HepG2 (cell line): Measurements from ENCODE around the gene CDC42EP5. TPM values are rescaled to one million over a fixed set of nuclear protein-coding genes. Genes with fewer than 3 reads are reported as not detected.

Experiments
- ADNP ChIP-seq: sonication (generic); formaldehyde crosslinking; IDR thresholded peaks from 2 replicates; pipeline ENCODE4 v1.4.0; 2020; ENCODE audit warnings: missing genetic modification reagents
- BCL6 ChIP-seq: IDR thresholded peaks from 2 replicates; pipeline ENCODE4 v1.6.1; 2016; ENCODE audit warnings: missing genetic modification reagents, missing compliant biosample characterization
- DMAP1 ChIP-seq: IDR thresholded peaks from 2 replicates; pipeline ENCODE4 v1.6.1; 2016
- E2F1 ChIP-seq: sonication (generic); formaldehyde crosslinking; IDR thresholded peaks from 2 replicates; pipeline ENCODE4 v1.5.0; 2020; ENCODE audit warnings: missing genetic modification reagents
- GABPA ChIP-seq, 2 experiments: IDR thresholded peaks; 2 replicates each; pipeline ENCODE4 v1.6.1; 2011 to 2016; ENCODE audit warnings: low read depth in 2 of 2, low read length in 1 of 2, missing biosample characterization in 1 of 2, missing genetic modification characterization in 1 of 2
- GTF3A ChIP-seq: sonication (generic); formaldehyde crosslinking; conservative IDR thresholded peaks from 2 replicates; pipeline ENCODE4 v1.4.0; 2020; ENCODE audit warnings: mild to moderate bottlenecking, missing genetic modification reagents
- HHEX ChIP-seq: IDR thresholded peaks from 2 replicates; pipeline ENCODE4 v1.6.1; 2016; ENCODE audit warnings: control low read depth
- HOXD1 ChIP-seq: sonication (generic); formaldehyde crosslinking; IDR thresholded peaks from 2 replicates; pipeline ENCODE4 v1.5.0; 2020; ENCODE audit warnings: missing genetic modification reagents
- MAFK ChIP-seq, 2 experiments: IDR thresholded peaks in 1 of 2; conservative IDR thresholded peaks in 1 of 2; 2 replicates each; pipeline ENCODE4 v1.6.1; 2011; ENCODE audit warnings: improper control_type of control experiment in 2 of 2, low read length in 2 of 2
- MBD4 ChIP-seq: IDR thresholded peaks from 2 replicates; pipeline ENCODE4 v1.6.1; 2012; ENCODE audit warnings: low read length, inconsistent platforms, borderline replicate concordance
- NFATC3 ChIP-seq: sonication (generic); formaldehyde crosslinking; IDR thresholded peaks from 2 replicates; pipeline ENCODE4 v1.5.1; 2020; ENCODE audit warnings: mild to moderate bottlenecking, missing genetic modification reagents
- PTBP1 ChIP-seq: fragments of 200-400 bp; formaldehyde crosslinking; IDR thresholded peaks from 2 replicates; pipeline ENCODE4 v1.6.1; 2018; ENCODE audit warnings: low read length, low read depth; ENCODE audit not compliant: poor library complexity, severe bottlenecking
- RELA ChIP-seq: sonication (generic); formaldehyde crosslinking; IDR thresholded peaks from 2 replicates; pipeline ENCODE4 v1.4.0; 2020; ENCODE audit warnings: missing genetic modification reagents
- RXRA ChIP-seq: sonication (generic); formaldehyde crosslinking; IDR thresholded peaks from 2 replicates; pipeline ENCODE4 v1.5.1; 2020; ENCODE audit warnings: missing genetic modification reagents
- SSRP1 ChIP-seq: IDR thresholded peaks from 2 replicates; pipeline ENCODE4 v1.6.1; 2016; ENCODE audit warnings: control low read depth
- TAF1 ChIP-seq: sonication (generic); formaldehyde crosslinking; IDR thresholded peaks from 2 replicates; pipeline ENCODE4 v1.4.0; 2020; ENCODE audit warnings: missing genetic modification reagents
- TBP ChIP-seq: sonication (generic); formaldehyde crosslinking; IDR thresholded peaks from 2 replicates; pipeline ENCODE4 v1.5.0; 2020; ENCODE audit warnings: missing genetic modification reagents
- TP53 ChIP-seq: sonication (generic); formaldehyde crosslinking; conservative IDR thresholded peaks from 2 replicates; pipeline ENCODE4 v1.4.0; 2020; ENCODE audit warnings: missing genetic modification reagents
- ZFP37 ChIP-seq: sonication (generic); formaldehyde crosslinking; IDR thresholded peaks from 2 replicates; pipeline ENCODE4 v1.4.0; 2020; ENCODE audit warnings: missing genetic modification reagents, borderline replicate concordance
- ZFY ChIP-seq: sonication (generic); formaldehyde crosslinking; IDR thresholded peaks from 2 replicates; pipeline ENCODE4 v1.4.0; 2020; ENCODE audit warnings: missing genetic modification reagents
- ZMYM4 ChIP-seq: sonication (generic); formaldehyde crosslinking; IDR thresholded peaks from 2 replicates; pipeline ENCODE4 v1.8.1; 2023; ENCODE audit warnings: mild to moderate bottlenecking, missing genetic modification reagents
- ZNF468 ChIP-seq: sonication (generic); formaldehyde crosslinking; IDR thresholded peaks from 2 replicates; pipeline ENCODE4 v1.8.0; 2022; ENCODE audit warnings: mild to moderate bottlenecking, moderate library complexity, missing genetic modification reagents
- ZNF619 ChIP-seq: sonication (generic); formaldehyde crosslinking; IDR thresholded peaks from 2 replicates; pipeline ENCODE4 v1.4.0; 2020; ENCODE audit warnings: mild to moderate bottlenecking, missing genetic modification reagents
- ZSCAN29 ChIP-seq: sonication (generic); formaldehyde crosslinking; conservative IDR thresholded peaks from 2 replicates; pipeline ENCODE4 v1.4.0; 2020; ENCODE audit warnings: mild to moderate bottlenecking, missing genetic modification reagents
- ZSCAN5A ChIP-seq: sonication (generic); formaldehyde crosslinking; IDR thresholded peaks from 2 replicates; pipeline ENCODE4 v1.8.0; 2022; ENCODE audit warnings: mild to moderate bottlenecking, missing genetic modification reagents, borderline replicate concordance
- polyA plus RNA-seq, 8 experiments: library from polyadenylated mRNA; depleted of rRNA in 3 of 8; stranded (reverse) in 7 of 8; unstranded in 1 of 8; fragments of >200 nt; fragmentation: Illumina TruSeq in 4 of 8; extraction: Trizol in 4 of 8; gene quantifications; 2 replicates each; pipeline versions ENCODE4 v1.2.1 to v1.2.3, GENCODE V29; 2011 to 2016; ENCODE audit warnings: low read depth in 4 of 8, missing spikeins in 1 of 8, mixed read lengths in 1 of 8; ENCODE audit not compliant: insufficient read depth in 1 of 8
- total RNA-seq, 5 experiments: library from RNA; depleted of rRNA; stranded (reverse); fragments of >200 nt; fragmentation: Illumina TruSeq; extraction: Trizol; gene quantifications; 2 replicates each; pipeline ENCODE4 v1.2.3, GENCODE V29; 2016; ENCODE audit warnings: low read depth in 1 of 5
- TF ChIP-seq, protein P1 (sequence below): sonication (generic); formaldehyde crosslinking; IDR thresholded peaks from 2 replicates; pipeline ENCODE4 v1.5.0; 2020; ENCODE audit warnings: mild to moderate bottlenecking, missing genetic modification reagents, borderline replicate concordance
- TF ChIP-seq, protein P2 (sequence below): sonication (generic); formaldehyde crosslinking; IDR thresholded peaks from 2 replicates; pipeline ENCODE4 v1.8.1; 2023; ENCODE audit warnings: missing genetic modification reagents, mild to moderate bottlenecking, borderline replicate concordance

Gene CDC42EP5
- total and polyA plus RNA-seq, 2 of the 13 experiments (the other 11 are each of a cell fraction or from before 2014, with no cell fraction given): 0.41 to 1.6 TPM

GRCh38 chr19:54517483-54517882, 44.4 kb upstream of the CDC42EP5 start (continued):
- TF ChIP-seq ZSCAN29 (CRISPR knock-in tag) (no peak), ZNF468 (no peak), TP53 (CRISPR knock-in tag) (no peak), DMAP1 (no peak), ZNF619 (CRISPR knock-in tag) (no peak), PTBP1 (no peak), MBD4 (no peak), TBP (CRISPR knock-in tag) (no peak), ZFY (CRISPR knock-in tag) (0 out of 2 replicates have a peak, but pooled peaks have one; percentile 20), E2F1 (no peak), RXRA (CRISPR knock-in tag) (no peak), HHEX (CRISPR knock-in tag) (no peak), GABPA (IDR thresholded peaks at IDR 0.05; ENCODE audit: low read depth, low read length) (no peak), GABPA (CRISPR knock-in tag; IDR thresholded peaks at IDR 0.05; ENCODE audit: low read depth) (0 out of 2 replicates have a peak, but pooled peaks have one; percentile 18), HOXD1 (CRISPR knock-in tag) (no peak), SSRP1 (no peak), MAFK (conservative IDR thresholded peaks at IDR 0.05 in 1 of 2, IDR thresholded peaks at IDR 0.05 in 1 of 2; ENCODE audit: low read length in 2 of 2) (no peak), BCL6 (peak; percentile 38; the same call in 1 of the 2 replicates), NFATC3 (CRISPR knock-in tag) (no peak), ZFP37 (CRISPR knock-in tag) (0 out of 2 replicates have a peak, but pooled peaks have one; percentile 69), ADNP (CRISPR knock-in tag) (no peak), RELA (no peak), TAF1 (CRISPR knock-in tag) (no peak), ZSCAN5A (CRISPR knock-in tag) (no peak), ZMYM4 (CRISPR knock-in tag) (no peak), GTF3A (CRISPR knock-in tag) (no peak)
- TF ChIP-seq, protein P1, sequence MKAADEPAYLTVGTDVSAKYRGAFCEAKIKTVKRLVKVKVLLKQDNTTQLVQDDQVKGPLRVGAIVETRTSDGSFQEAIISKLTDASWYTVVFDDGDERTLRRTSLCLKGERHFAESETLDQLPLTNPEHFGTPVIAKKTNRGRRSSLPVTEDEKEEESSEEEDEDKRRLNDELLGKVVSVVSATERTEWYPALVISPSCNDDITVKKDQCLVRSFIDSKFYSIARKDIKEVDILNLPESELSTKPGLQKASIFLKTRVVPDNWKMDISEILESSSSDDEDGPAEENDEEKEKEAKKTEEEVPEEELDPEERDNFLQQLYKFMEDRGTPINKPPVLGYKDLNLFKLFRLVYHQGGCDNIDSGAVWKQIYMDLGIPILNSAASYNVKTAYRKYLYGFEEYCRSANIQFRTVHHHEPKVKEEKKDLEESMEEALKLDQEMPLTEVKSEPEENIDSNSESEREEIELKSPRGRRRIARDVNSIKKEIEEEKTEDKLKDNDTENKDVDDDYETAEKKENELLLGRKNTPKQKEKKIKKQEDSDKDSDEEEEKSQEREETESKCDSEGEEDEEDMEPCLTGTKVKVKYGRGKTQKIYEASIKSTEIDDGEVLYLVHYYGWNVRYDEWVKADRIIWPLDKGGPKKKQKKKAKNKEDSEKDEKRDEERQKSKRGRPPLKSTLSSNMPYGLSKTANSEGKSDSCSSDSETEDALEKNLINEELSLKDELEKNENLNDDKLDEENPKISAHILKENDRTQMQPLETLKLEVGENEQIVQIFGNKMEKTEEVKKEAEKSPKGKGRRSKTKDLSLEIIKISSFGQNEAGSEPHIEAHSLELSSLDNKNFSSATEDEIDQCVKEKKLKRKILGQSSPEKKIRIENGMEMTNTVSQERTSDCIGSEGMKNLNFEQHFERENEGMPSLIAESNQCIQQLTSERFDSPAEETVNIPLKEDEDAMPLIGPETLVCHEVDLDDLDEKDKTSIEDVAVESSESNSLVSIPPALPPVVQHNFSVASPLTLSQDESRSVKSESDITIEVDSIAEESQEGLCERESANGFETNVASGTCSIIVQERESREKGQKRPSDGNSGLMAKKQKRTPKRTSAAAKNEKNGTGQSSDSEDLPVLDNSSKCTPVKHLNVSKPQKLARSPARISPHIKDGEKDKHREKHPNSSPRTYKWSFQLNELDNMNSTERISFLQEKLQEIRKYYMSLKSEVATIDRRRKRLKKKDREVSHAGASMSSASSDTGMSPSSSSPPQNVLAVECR (CRISPR knock-in tag): no peak
- TF ChIP-seq, protein P2, sequence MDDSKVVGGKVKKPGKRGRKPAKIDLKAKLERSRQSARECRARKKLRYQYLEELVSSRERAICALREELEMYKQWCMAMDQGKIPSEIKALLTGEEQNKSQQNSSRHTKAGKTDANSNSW (CRISPR knock-in tag): no peak
